Loucy (cell line): ENCODE measurements around the gene NIN.

Source experiments
- H2AFZ ChIP-seq: fragments of 200-600 bp; sonication (generic); 2 replicates; pipeline ENCODE4 v1.6.0; 2016; ENCODE audit warnings: antibody characterized with exemption, mild to moderate bottlenecking, low read length, moderate library complexity
- H3F3A ChIP-seq: fragments of 200-600 bp; 2 replicates; pipeline ENCODE4 v1.6.0; 2016; ENCODE audit warnings: antibody characterized with exemption, low read depth, mild to moderate bottlenecking
- H3K27me3 ChIP-seq: fragments of 200-600 bp; sonication (generic); 2 replicates; pipeline ENCODE4 v1.6.1; 2014; ENCODE audit warnings: low read length, mild to moderate bottlenecking; ENCODE audit not compliant: insufficient read depth, poor library complexity, severe bottlenecking
- H3K36me3 ChIP-seq: fragments of 200-600 bp; sonication (generic); 2 replicates; pipeline ENCODE4 v1.6.1; 2016; ENCODE audit warnings: low read length; ENCODE audit not compliant: insufficient read depth
- H3K4me1 ChIP-seq: fragments of 200-600 bp; sonication (generic); 2 replicates; pipeline ENCODE4 v1.5.1; 2014; ENCODE audit warnings: low read length, mild to moderate bottlenecking; ENCODE audit not compliant: insufficient read depth, poor library complexity, severe bottlenecking
- H3K4me2 ChIP-seq: fragments of 200-600 bp; sonication (generic); 2 replicates; pipeline ENCODE4 v1.6.0; 2014; ENCODE audit warnings: antibody characterized with exemption, low read length, low read depth, mild to moderate bottlenecking; ENCODE audit not compliant: poor library complexity, severe bottlenecking
- H3K4me3 ChIP-seq: fragments of 200-600 bp; sonication (generic); 2 replicates; pipeline ENCODE4 v1.5.1; 2014; ENCODE audit warnings: low read length, mild to moderate bottlenecking, mixed read lengths; ENCODE audit not compliant: poor library complexity, severe bottlenecking
- H3K79me2 ChIP-seq: fragments of 200-600 bp; sonication (generic); 2 replicates; pipeline ENCODE4 v1.6.1; 2014; ENCODE audit warnings: low read length; ENCODE audit not compliant: insufficient read depth
- H3K9ac ChIP-seq: fragments of 200-600 bp; sonication (generic); 2 replicates; pipeline ENCODE4 v1.6.0; 2014; ENCODE audit warnings: mild to moderate bottlenecking, low read depth, low read length, moderate library complexity; ENCODE audit not compliant: poor library complexity, severe bottlenecking
- H3K9me2 ChIP-seq: fragments of 200-600 bp; sonication (generic); replicated peaks from 2 replicates; pipeline ENCODE4 v1.6.1; 2016; ENCODE audit warnings: low read depth, low read length, mixed read lengths
- H3K9me3 ChIP-seq: fragments of 200-600 bp; sonication (generic); 2 replicates; pipeline ENCODE4 v1.6.1; 2014; ENCODE audit warnings: mild to moderate bottlenecking, antibody characterized with exemption, low read length, low read depth; ENCODE audit not compliant: insufficient read depth
- H4K20me1 ChIP-seq: fragments of 200-600 bp; sonication (generic); 2 replicates; pipeline ENCODE4 v1.6.0; 2014; ENCODE audit warnings: antibody characterized with exemption, low read length, mild to moderate bottlenecking; ENCODE audit not compliant: insufficient read depth, poor library complexity, severe bottlenecking
- EZH2phosphoT487 ChIP-seq: fragments of 200-600 bp; IDR thresholded peaks from 2 replicates; pipeline ENCODE4 v1.6.1; 2018; ENCODE audit warnings: antibody characterized with exemption, mild to moderate bottlenecking, moderate library complexity, borderline replicate concordance
- TF ChIP-seq, protein P1 (sequence below): fragments of 200-600 bp; sonication (generic); conservative IDR thresholded peaks from 2 replicates; pipeline ENCODE4 v1.5.1; 2014; ENCODE audit warnings: mild to moderate bottlenecking, antibody characterized with exemption, low read length

The NIN gene

DNA sequence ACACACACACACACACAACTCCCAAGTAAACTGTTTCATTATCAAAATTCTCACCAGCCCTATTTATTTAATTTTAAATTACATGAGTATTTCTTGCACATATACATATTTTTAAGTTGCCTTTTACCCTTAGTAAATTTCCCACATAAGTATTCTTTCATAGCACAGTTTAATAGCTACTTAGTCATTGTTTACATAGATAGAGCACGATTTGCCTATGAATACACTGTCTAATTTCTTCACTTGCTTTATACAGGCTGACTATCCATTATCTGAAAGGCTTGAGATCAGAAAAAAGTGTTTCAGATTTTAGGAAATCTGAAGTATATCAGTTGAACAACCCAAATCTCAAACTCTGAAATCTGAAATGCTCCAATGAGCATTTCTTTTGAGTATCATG is 30.9 kb downstream of the NIN start:
- H2AFZ ChIP-seq, result no peak overlapping the region
- H3K4me2 ChIP-seq, result no peak overlapping the region
- H3K79me2 ChIP-seq, result peaks cover 59% of the 10 kb centered on the region
- H3K36me3 ChIP-seq, result peaks cover 45% of the 10 kb centered on the region; the same call in 1 of the 2 replicates
- H3K27me3 ChIP-seq, result no peaks in the 10 kb centered on the region
- H3K9ac ChIP-seq, result no peak overlapping the region
- H3K4me3 ChIP-seq, result no peak overlapping the region
- peaks cover 12% of the 10 kb centered on the region for H4K20me1 ChIP-seq
- H3K9me2 ChIP-seq, result no peaks in the 10 kb centered on the region
- H3K4me1 ChIP-seq, result peaks cover 4% of the 10 kb centered on the region
- TF ChIP-seq, protein P1, sequence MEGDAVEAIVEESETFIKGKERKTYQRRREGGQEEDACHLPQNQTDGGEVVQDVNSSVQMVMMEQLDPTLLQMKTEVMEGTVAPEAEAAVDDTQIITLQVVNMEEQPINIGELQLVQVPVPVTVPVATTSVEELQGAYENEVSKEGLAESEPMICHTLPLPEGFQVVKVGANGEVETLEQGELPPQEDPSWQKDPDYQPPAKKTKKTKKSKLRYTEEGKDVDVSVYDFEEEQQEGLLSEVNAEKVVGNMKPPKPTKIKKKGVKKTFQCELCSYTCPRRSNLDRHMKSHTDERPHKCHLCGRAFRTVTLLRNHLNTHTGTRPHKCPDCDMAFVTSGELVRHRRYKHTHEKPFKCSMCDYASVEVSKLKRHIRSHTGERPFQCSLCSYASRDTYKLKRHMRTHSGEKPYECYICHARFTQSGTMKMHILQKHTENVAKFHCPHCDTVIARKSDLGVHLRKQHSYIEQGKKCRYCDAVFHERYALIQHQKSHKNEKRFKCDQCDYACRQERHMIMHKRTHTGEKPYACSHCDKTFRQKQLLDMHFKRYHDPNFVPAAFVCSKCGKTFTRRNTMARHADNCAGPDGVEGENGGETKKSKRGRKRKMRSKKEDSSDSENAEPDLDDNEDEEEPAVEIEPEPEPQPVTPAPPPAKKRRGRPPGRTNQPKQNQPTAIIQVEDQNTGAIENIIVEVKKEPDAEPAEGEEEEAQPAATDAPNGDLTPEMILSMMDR, result no peak
- TF ChIP-seq EZH2phosphoT487, result no peak
- H3K9me3 ChIP-seq, result no peaks in the 10 kb centered on the region
- no peaks in the 10 kb centered on the region for H3F3A ChIP-seq

- Histone ChIP-seq H3K9me3 (no peaks in the 10 kb centered on the region), H2AFZ (no peak overlapping the region), H4K20me1 (peaks cover 15% of the 10 kb centered on the region), H3K4me2 (no peak overlapping the region), H3K27me3 (no peaks in the 10 kb centered on the region), H3K9ac (no peak overlapping the region), H3K9me2 (no peaks in the 10 kb centered on the region), H3K36me3 (peaks cover 29% of the 10 kb centered on the region; the same call in 1 of the 2 replicates), H3K4me3 (no peak overlapping the region), H3F3A (no peaks in the 10 kb centered on the region), H3K79me2 (peaks cover 54% of the 10 kb centered on the region), H3K4me1 (peaks cover 24% of the 10 kb centered on the region)
- TF ChIP-seq EZH2phosphoT487, result no peak
- TF ChIP-seq, protein P1, result no peak
Measured at GRCh38 chr14:50798048-50798421, 32.9 kb downstream of the NIN start.

GRCh38 chr14:50797250-50798047 is 33.5 kb downstream of the NIN start:
- H3K36me3 ChIP-seq, result peaks cover 33% of the 10 kb centered on the region; the same call in 1 of the 2 replicates
- H3K9ac ChIP-seq, result no peak overlapping the region
- no peaks in the 10 kb centered on the region for H3F3A ChIP-seq
- H3K9me2 ChIP-seq, result no peaks in the 10 kb centered on the region
- no peak overlapping the region for H3K4me2 ChIP-seq
- H3K27me3 ChIP-seq, result no peaks in the 10 kb centered on the region
- H3K4me3 ChIP-seq, result no peak overlapping the region
- TF ChIP-seq, protein P1, result no peak
- no peak for TF ChIP-seq EZH2phosphoT487
- H2AFZ ChIP-seq, result no peak overlapping the region
- peaks cover 58% of the 10 kb centered on the region for H3K79me2 ChIP-seq
- peaks cover 9% of the 10 kb centered on the region for H4K20me1 ChIP-seq
- peaks cover 30% of the 10 kb centered on the region for H3K4me1 ChIP-seq
- H3K9me3 ChIP-seq, result no peaks in the 10 kb centered on the region
